HepG2 (cell line): ENCODE results near the gene DHRS1. TPM values are rescaled to one million over a fixed set of nuclear protein-coding genes. Genes with fewer than 3 reads are reported as not detected.

Experiments
- CHCHD3 ChIP-seq: sonication (generic); formaldehyde crosslinking; IDR thresholded peaks from 2 replicates; pipeline ENCODE4 v1.8.0; 2022; ENCODE audit warnings: mild to moderate bottlenecking, missing genetic modification reagents, moderate library complexity
- IRX3 ChIP-seq: sonication (generic); formaldehyde crosslinking; IDR thresholded peaks from 2 replicates; pipeline ENCODE4 v1.8.1; 2023; ENCODE audit warnings: mild to moderate bottlenecking, low read depth, missing genetic modification reagents, borderline replicate concordance
- JUNB ChIP-seq: sonication (generic); formaldehyde crosslinking; IDR thresholded peaks from 2 replicates; pipeline ENCODE4 v1.8.0; 2022; ENCODE audit warnings: missing genetic modification reagents, mild to moderate bottlenecking, borderline replicate concordance
- KDM1A ChIP-seq: IDR thresholded peaks from 2 replicates; pipeline ENCODE4 v1.6.1; 2016; ENCODE audit warnings: missing compliant biosample characterization
- MLX ChIP-seq: IDR thresholded peaks from 2 replicates; pipeline ENCODE4 v1.6.1; 2016
- NCOA5 ChIP-seq: sonication (generic); formaldehyde crosslinking; IDR thresholded peaks from 2 replicates; pipeline ENCODE4 v1.4.0; 2020; ENCODE audit warnings: missing genetic modification reagents
- PBX3 ChIP-seq: sonication (generic); formaldehyde crosslinking; IDR thresholded peaks from 2 replicates; pipeline ENCODE4 v1.8.1; 2023; ENCODE audit warnings: missing genetic modification reagents, inconsistent platforms, borderline replicate concordance
- RFX3 ChIP-seq: IDR thresholded peaks from 2 replicates; pipeline ENCODE4 v1.6.1; 2016; ENCODE audit warnings: missing biosample characterization, missing genetic modification reagents
- SMARCE1 ChIP-seq: fragments of 450-650 bp; IDR thresholded peaks from 2 replicates; pipeline ENCODE4 v1.6.1; 2017; ENCODE audit warnings: borderline replicate concordance
- ZBTB20 ChIP-seq: sonication (generic); formaldehyde crosslinking; IDR thresholded peaks from 2 replicates; pipeline ENCODE4 v1.8.1; 2023; ENCODE audit warnings: missing genetic modification reagents, low read depth, mild to moderate bottlenecking, borderline replicate concordance
- ZMYM3 ChIP-seq: sonication (generic); formaldehyde crosslinking; IDR thresholded peaks from 2 replicates; pipeline ENCODE4 v1.5.1; 2020; ENCODE audit warnings: mild to moderate bottlenecking, missing genetic modification reagents
- ZNF136 ChIP-seq: sonication (generic); formaldehyde crosslinking; IDR thresholded peaks from 2 replicates; pipeline ENCODE4 v1.8.1; 2022; ENCODE audit warnings: low read depth, mild to moderate bottlenecking, moderate library complexity, missing genetic modification reagents
- ZNF205 ChIP-seq: IDR thresholded peaks from 2 replicates; pipeline ENCODE4 v1.6.1; 2018; ENCODE audit warnings: missing biosample characterization, missing genetic modification reagents
- ZNF251 ChIP-seq: sonication (generic); formaldehyde crosslinking; IDR thresholded peaks from 2 replicates; pipeline ENCODE4 v1.9.0; 2021; ENCODE audit warnings: mild to moderate bottlenecking, missing genetic modification reagents
- ZNF276 ChIP-seq: sonication (generic); formaldehyde crosslinking; IDR thresholded peaks from 2 replicates; pipeline ENCODE4 v1.4.0; 2020; ENCODE audit warnings: mild to moderate bottlenecking, low read depth, missing genetic modification reagents
- ZNF329 ChIP-seq: sonication (generic); formaldehyde crosslinking; IDR thresholded peaks from 2 replicates; pipeline ENCODE4 v1.9.0; 2021; ENCODE audit warnings: low read depth, mild to moderate bottlenecking, missing genetic modification reagents
- ZNF34 ChIP-seq: sonication (generic); formaldehyde crosslinking; IDR thresholded peaks from 2 replicates; pipeline ENCODE4 v1.4.0; 2020; ENCODE audit warnings: mild to moderate bottlenecking, missing genetic modification reagents, borderline replicate concordance
- ZNF547 ChIP-seq: sonication (generic); formaldehyde crosslinking; IDR thresholded peaks from 2 replicates; pipeline ENCODE4 v1.5.1; 2020; ENCODE audit warnings: mild to moderate bottlenecking, missing genetic modification reagents
- ZNF670 ChIP-seq: sonication (generic); formaldehyde crosslinking; IDR thresholded peaks from 2 replicates; pipeline ENCODE4 v1.8.0; 2022; ENCODE audit warnings: mild to moderate bottlenecking, missing genetic modification reagents, borderline replicate concordance
- polyA plus RNA-seq, 8 experiments: library from polyadenylated mRNA; depleted of rRNA in 3 of 8; stranded (reverse) in 7 of 8; unstranded in 1 of 8; fragments of >200 nt; fragmentation: Illumina TruSeq in 4 of 8; extraction: Trizol in 4 of 8; gene quantifications; 2 replicates each; pipeline versions ENCODE4 v1.2.1 to v1.2.3, GENCODE V29; 2011 to 2016; ENCODE audit warnings: low read depth in 4 of 8, missing spikeins in 1 of 8, mixed read lengths in 1 of 8; ENCODE audit not compliant: insufficient read depth in 1 of 8
- total RNA-seq, 5 experiments: library from RNA; depleted of rRNA; stranded (reverse); fragments of >200 nt; fragmentation: Illumina TruSeq; extraction: Trizol; gene quantifications; 2 replicates each; pipeline ENCODE4 v1.2.3, GENCODE V29; 2016; ENCODE audit warnings: low read depth in 1 of 5
- TF ChIP-seq, protein P1 (sequence below): sonication (generic); formaldehyde crosslinking; IDR thresholded peaks from 2 replicates; pipeline ENCODE4 v1.8.1; 2022; ENCODE audit warnings: mild to moderate bottlenecking, missing genetic modification reagents
- TF ChIP-seq, protein P2 (sequence below): sonication (generic); formaldehyde crosslinking; IDR thresholded peaks from 2 replicates; pipeline ENCODE4 v1.4.0; 2020; ENCODE audit warnings: missing genetic modification reagents, mild to moderate bottlenecking, borderline replicate concordance
- TF ChIP-seq, protein P3 (sequence below): sonication (generic); formaldehyde crosslinking; IDR thresholded peaks from 2 replicates; pipeline ENCODE4 v1.4.0; 2020; ENCODE audit warnings: missing genetic modification reagents

The DHRS1 gene
- total and polyA plus RNA-seq, 2 of the 13 experiments (the other 11 are each of a cell fraction or from before 2014, with no cell fraction given) = 49.8 to 60.8 TPM

GRCh38 chr14:24297190-24297964 lies 2.2 kb downstream of the DHRS1 start (continued):
- TF ChIP-seq ZNF329 (CRISPR knock-in tag) = no peak
- TF ChIP-seq, protein P1, sequence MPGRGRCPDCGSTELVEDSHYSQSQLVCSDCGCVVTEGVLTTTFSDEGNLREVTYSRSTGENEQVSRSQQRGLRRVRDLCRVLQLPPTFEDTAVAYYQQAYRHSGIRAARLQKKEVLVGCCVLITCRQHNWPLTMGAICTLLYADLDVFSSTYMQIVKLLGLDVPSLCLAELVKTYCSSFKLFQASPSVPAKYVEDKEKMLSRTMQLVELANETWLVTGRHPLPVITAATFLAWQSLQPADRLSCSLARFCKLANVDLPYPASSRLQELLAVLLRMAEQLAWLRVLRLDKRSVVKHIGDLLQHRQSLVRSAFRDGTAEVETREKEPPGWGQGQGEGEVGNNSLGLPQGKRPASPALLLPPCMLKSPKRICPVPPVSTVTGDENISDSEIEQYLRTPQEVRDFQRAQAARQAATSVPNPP (CRISPR knock-in tag) = no peak
- no peak for TF ChIP-seq RFX3
- TF ChIP-seq MLX (CRISPR knock-in tag) = no peak
- peak; percentile 34; the same call in 1 of the 2 replicates for TF ChIP-seq ZNF205 (CRISPR knock-in tag)
- TF ChIP-seq IRX3 (CRISPR knock-in tag) = no peak
- no peak for TF ChIP-seq ZNF276
- TF ChIP-seq, protein P2, sequence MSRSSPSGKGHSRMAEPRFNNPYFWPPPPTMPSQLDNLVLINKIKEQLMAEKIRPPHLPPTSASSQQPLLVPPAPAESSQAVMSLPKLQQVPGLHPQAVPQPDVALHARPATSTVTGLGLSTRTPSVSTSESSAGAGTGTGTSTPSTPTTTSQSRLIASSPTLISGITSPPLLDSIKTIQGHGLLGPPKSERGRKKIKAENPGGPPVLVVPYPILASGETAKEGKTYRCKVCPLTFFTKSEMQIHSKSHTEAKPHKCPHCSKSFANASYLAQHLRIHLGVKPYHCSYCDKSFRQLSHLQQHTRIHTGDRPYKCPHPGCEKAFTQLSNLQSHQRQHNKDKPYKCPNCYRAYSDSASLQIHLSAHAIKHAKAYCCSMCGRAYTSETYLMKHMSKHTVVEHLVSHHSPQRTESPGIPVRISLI (CRISPR knock-in tag) = no peak
- TF ChIP-seq, protein P3, sequence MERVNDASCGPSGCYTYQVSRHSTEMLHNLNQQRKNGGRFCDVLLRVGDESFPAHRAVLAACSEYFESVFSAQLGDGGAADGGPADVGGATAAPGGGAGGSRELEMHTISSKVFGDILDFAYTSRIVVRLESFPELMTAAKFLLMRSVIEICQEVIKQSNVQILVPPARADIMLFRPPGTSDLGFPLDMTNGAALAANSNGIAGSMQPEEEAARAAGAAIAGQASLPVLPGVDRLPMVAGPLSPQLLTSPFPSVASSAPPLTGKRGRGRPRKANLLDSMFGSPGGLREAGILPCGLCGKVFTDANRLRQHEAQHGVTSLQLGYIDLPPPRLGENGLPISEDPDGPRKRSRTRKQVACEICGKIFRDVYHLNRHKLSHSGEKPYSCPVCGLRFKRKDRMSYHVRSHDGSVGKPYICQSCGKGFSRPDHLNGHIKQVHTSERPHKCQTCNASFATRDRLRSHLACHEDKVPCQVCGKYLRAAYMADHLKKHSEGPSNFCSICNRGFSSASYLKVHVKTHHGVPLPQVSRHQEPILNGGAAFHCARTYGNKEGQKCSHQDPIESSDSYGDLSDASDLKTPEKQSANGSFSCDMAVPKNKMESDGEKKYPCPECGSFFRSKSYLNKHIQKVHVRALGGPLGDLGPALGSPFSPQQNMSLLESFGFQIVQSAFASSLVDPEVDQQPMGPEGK = 0 out of 2 replicates have a peak, but pooled peaks have one; percentile 14
- no peak for TF ChIP-seq ZNF34 (CRISPR knock-in tag)
- TF ChIP-seq ZNF547 (CRISPR knock-in tag) = 0 out of 2 replicates have a peak, but pooled peaks have one; percentile 60
- no peak for TF ChIP-seq SMARCE1
- TF ChIP-seq ZMYM3 (CRISPR knock-in tag) = no peak
- TF ChIP-seq ZBTB20 (CRISPR knock-in tag) = no peak
- TF ChIP-seq ZNF670 = no peak
- TF ChIP-seq PBX3 (CRISPR knock-in tag) = no peak
- TF ChIP-seq ZNF136 (CRISPR knock-in tag) = no peak
- TF ChIP-seq NCOA5 = no peak
- no peak for TF ChIP-seq ZNF251
- no peak for TF ChIP-seq KDM1A (CRISPR knock-in tag)
- no peak for TF ChIP-seq CHCHD3 (CRISPR knock-in tag)
- TF ChIP-seq JUNB (CRISPR knock-in tag) = no peak
